ENCODE data around the gene MFAP3L. TPM values are rescaled to one million over a fixed set of nuclear protein-coding genes. Genes with fewer than 3 reads are reported as not detected.

MFAP3L gene
- total RNA-seq, 1 experiment from 2014 or later: 0.47 TPM

- no peak overlapping the region for H3K4me2 ChIP-seq (ENCODE audit: low read length)
- no peak for TF ChIP-seq EZH2 (IDR thresholded peaks at IDR 0.05; ENCODE audit: low read length, unreplicated experiment)
- TF ChIP-seq CTCF (conservative IDR thresholded peaks at IDR 0.05; ENCODE audit: low read depth, low read length): no peak
- no peak for TF ChIP-seq EZH2phosphoT487 (IDR thresholded peaks at IDR 0.05; ENCODE audit: borderline replicate concordance, low read length)
- no peaks in the 10 kb centered on the region for H3K27me3 ChIP-seq (ENCODE audit: low read length)
- no peaks in the 10 kb centered on the region for H3K9me3 ChIP-seq (ENCODE audit: low read length)
- no TSS peak for BruUV-seq (replicated peaks)
- no peak overlapping the region for H3K27ac ChIP-seq (ENCODE audit: low read length)
- no peaks in the 10 kb centered on the region for H3K9me2 ChIP-seq (replicated peaks; ENCODE audit: low read length)
- CTCF ChIA-PET: no interaction called here
- no peak overlapping the region for H3K9ac ChIP-seq (ENCODE audit: low read length)
- no peaks in the 10 kb centered on the region for H3F3A ChIP-seq (ENCODE audit: low read length, unreplicated experiment)
- H2AFZ ChIP-seq (ENCODE audit: low read length): no peak overlapping the region
- POLR2A ChIA-PET (ENCODE audit: unreplicated experiment): no interaction called here
- H3K36me3 ChIP-seq (ENCODE audit: low read depth, low read length): no peaks in the 10 kb centered on the region
- no peak overlapping the region for H3K4me3 ChIP-seq (ENCODE audit: low read length)
- DNase-seq (no peak), ATAC-seq (no peak)
- intact Hi-C loops (cut with micrococcal nuclease): no loop called here
- H3K4me1 ChIP-seq (ENCODE audit: insufficient read depth, low read length): no peaks in the 10 kb centered on the region
- H3K79me2 ChIP-seq (ENCODE audit: low read length): no peaks in the 10 kb centered on the region
- no peaks in the 10 kb centered on the region for H4K20me1 ChIP-seq (ENCODE audit: low read length)
Measured at GRCh38 chr4:170005472-170005871, 20.7 kb downstream of the MFAP3L start.

GRCh38 chr4:170004651-170005295, 21.4 kb downstream of the MFAP3L start:
- DNase-seq: no peak
- H3K79me2 ChIP-seq (ENCODE audit: low read length): no peaks in the 10 kb centered on the region
- H3K4me1 ChIP-seq (ENCODE audit: insufficient read depth, low read length): no peaks in the 10 kb centered on the region
- BruUV-seq (replicated peaks): no TSS peak
- no peak overlapping the region for H3K27ac ChIP-seq (ENCODE audit: low read length)
- H3K9ac ChIP-seq (ENCODE audit: low read length): no peak overlapping the region
- H4K20me1 ChIP-seq (ENCODE audit: low read length): no peaks in the 10 kb centered on the region
- TF ChIP-seq EZH2 (IDR thresholded peaks at IDR 0.05; ENCODE audit: low read length, unreplicated experiment) (no peak), EZH2phosphoT487 (IDR thresholded peaks at IDR 0.05; ENCODE audit: borderline replicate concordance, low read length) (no peak), CTCF (conservative IDR thresholded peaks at IDR 0.05; ENCODE audit: low read depth, low read length) (no peak)
- peaks cover 3% of the 10 kb centered on the region for H3K27me3 ChIP-seq (ENCODE audit: low read length)
- ChIA-PET CTCF (interaction anchor here (0.6 kb wide), 1 partner anchor 30 kb away, joined by 3 read pairs; no protein-coding TSS in a partner anchor), POLR2A (ENCODE audit: unreplicated experiment) (no interaction called here)
- no peak overlapping the region for H3K4me3 ChIP-seq (ENCODE audit: low read length)
- H3F3A ChIP-seq (ENCODE audit: low read length, unreplicated experiment): no peaks in the 10 kb centered on the region
- no peaks in the 10 kb centered on the region for H3K9me3 ChIP-seq (ENCODE audit: low read length)
- intact Hi-C loops (cut with micrococcal nuclease): no loop called here
- ATAC-seq: no peak
- no peak overlapping the region for H2AFZ ChIP-seq (ENCODE audit: low read length)
- no peaks in the 10 kb centered on the region for H3K9me2 ChIP-seq (replicated peaks; ENCODE audit: low read length)
- no peaks in the 10 kb centered on the region for H3K36me3 ChIP-seq (ENCODE audit: low read depth, low read length)
- no peak overlapping the region for H3K4me2 ChIP-seq (ENCODE audit: low read length)

Data from PC-3 (cell line).